Measurements from ENCODE around the gene TOX3. TPM values are rescaled to one million over a fixed set of nuclear protein-coding genes. Genes with fewer than 3 reads are reported as not detected.

Gene TOX3
- total RNA-seq, 1 donor from 2014 or later: 32.5 TPM

DNA sequence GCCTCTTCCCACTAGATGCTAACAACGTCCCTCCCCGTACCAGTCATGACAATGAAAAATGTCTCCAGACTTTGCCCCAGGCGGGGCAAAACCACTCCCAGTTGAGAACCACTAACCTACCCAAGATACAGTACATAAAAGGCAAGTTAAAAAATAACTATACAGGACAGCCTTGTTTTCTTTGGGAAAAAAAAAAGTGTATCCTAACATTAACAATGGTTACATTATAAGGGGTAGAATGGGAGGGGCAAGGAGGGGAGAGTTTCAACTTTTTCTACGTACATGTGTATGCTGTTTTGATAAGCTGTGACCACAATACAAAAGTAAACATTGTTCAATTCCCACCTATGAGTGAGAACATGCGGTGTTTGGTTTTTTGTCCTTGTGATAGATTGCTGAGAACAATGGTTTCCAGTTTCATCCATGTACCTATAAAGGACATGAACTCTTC lies 94.9 kb downstream of the TOX3 start:
- DNase-seq (ENCODE audit: low spot score): no peak

DNA sequence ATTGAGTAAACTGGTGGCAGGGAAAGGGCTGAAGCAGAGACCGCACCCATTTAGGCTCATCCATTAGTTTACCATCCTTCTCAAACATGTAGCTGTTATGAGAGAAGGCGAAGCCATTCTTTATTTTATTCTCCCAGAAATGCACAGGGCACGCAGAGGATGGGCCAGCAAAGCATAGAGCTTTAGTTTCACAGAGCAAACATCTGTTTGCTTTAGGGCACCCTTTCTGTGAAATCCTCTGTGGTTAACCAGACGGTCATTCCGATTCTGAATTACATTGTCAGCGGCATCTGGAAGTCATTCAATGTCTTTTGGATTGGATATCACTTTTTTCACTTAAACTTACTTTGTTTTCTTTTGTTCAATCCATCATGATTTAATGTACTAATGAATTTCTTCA lies 96.0 kb downstream of the TOX3 start:
- no peak for DNase-seq (ENCODE audit: low spot score)

DNA sequence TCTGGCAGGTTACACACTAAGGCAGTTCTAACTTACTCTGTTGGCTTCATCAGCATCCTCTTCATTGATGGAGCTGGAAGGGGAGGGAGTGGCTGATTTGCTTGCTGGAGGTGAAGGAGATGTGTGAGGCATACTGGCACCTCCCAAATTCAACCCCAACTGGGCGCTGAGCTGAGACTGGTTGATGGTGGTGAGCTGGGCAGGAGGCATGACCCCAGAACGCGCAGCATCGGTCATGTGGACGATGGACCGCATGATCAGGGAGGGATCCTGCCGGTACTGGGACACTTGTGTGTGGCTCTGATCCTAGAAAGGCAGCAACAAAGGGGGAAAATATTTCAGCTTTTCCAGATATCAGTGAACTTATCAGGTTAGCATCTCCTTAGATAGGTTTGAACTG lies 96.7 kb downstream of the TOX3 start:
- no peak for DNase-seq (ENCODE audit: low spot score)

DNA sequence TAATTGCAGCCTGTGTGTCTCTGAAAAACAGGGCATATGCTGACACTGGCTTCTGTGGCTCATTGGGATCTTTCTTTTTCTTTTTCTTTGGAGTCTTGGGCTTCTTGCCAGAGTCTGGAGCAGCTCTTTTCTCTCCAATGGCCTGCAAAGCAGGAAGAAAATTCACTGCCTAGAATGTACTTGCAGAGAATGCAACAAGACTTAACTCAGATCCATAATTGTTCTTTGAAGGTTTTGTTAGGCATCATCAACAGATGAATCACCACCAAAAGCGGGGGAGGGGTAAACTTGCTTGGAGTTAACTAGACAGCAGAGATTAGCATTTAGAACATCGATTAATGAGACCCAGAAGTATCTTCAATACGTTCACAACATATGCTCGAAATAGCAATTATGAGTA lies 100.9 kb downstream of the TOX3 start:
- no peak for DNase-seq (ENCODE audit: low spot score)

DNA sequence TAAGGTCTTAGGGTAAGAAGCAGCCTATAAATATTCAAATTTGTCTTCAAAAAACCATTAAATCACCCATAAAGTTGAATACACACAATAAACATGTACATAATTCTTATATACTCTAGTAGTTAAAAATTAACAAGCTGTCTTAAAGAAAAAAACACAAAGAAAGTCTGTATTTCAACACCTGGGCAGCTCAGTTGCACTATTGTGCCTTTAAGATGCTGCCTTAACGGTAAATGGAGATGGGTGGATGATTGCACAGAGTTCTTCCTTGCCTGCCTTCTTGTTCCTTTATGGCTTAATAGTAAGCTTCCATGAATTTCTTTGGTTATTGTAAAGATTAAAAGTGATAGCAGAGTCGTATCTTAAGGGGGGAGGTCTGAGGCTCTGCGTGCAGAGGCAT lies 105.1 kb downstream of the TOX3 start:
- no peak for DNase-seq (ENCODE audit: low spot score)

DNA sequence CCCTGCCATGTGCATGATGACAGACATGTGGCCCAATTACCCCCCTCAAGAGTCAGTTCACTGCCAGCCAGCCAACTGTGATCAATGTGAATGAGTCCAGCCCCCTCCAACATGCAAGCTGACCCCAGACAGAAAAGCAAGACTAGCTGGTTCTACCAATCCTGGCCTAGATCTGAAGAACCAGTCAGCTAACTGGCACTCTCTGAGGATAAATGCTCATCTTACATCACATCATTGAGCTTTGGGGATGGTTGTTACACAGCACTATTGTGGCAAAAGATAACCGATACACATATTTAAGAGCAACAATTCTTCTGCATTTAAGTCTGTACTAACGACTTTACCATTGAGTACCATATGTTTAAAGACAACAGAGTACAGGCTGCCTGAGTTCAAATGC lies 106.7 kb downstream of the TOX3 start:
- no peak for DNase-seq (ENCODE audit: low spot score)

DNA sequence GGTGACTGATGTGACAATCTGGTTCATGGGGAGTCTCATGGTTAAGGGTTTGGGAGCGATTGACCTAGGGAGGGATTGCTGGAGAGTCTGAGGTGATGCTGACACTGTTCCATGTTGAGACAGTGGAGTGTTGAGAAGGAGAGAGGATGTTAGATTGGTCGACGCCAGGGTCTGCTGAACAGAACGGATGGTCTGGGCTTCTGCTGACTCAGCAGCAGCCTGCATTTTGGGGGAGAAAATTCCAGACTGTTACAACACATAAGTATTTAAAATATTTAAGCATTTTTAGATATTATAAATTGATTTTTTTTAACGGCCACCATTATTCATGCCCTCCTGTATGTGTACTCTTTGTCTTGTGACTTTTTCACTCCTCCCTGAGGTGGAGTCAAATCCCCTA lies 107.2 kb downstream of the TOX3 start:
- DNase-seq (ENCODE audit: low spot score): no peak

DNA sequence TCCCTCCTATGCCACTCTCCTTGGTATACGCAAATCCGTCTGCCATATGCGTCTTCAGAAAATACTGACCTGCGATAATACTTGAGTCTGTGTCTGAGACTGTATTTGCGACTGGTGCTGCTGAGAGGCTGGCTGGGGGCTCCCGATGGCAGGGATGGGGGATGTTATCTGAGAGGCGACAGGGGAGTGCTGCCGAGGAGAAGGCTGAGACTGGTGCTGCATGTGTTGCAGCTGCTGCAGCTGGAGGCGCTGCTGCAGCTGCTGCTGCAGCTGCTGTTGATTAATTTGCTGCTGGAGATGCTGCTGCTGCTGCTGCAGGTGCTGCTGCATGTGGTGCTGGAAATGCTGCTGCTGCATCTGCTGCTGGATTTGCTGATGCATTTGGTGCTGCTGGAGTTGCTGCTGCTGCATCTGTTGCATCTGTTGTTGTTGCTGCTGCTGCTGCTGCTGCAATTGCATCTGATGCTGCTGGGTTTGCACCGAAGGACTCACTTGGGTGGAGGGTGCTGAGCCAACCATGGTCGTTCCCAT lies 107.7 kb downstream of the TOX3 start:
- DNase-seq (ENCODE audit: low spot score): no peak

DNA sequence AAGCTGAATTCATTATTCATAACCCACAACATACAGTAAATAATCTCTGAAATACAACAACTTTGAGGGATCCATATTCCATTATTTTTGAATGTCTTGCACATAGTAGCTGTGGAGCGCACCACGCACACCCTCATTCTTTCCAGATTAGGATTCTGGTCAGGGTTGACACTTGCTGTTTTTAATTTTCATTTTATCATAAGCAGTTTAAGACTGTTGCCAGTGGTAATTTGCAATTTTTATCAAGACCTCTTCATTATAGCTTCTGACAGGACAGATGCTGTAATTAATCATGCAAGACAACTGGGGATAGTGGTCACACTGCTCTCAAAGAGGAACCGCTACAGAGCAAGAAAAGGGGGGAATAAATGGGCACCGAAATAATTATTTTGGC lies 109.7 kb downstream of the TOX3 start:
- no peak for DNase-seq (ENCODE audit: low spot score)

DNA sequence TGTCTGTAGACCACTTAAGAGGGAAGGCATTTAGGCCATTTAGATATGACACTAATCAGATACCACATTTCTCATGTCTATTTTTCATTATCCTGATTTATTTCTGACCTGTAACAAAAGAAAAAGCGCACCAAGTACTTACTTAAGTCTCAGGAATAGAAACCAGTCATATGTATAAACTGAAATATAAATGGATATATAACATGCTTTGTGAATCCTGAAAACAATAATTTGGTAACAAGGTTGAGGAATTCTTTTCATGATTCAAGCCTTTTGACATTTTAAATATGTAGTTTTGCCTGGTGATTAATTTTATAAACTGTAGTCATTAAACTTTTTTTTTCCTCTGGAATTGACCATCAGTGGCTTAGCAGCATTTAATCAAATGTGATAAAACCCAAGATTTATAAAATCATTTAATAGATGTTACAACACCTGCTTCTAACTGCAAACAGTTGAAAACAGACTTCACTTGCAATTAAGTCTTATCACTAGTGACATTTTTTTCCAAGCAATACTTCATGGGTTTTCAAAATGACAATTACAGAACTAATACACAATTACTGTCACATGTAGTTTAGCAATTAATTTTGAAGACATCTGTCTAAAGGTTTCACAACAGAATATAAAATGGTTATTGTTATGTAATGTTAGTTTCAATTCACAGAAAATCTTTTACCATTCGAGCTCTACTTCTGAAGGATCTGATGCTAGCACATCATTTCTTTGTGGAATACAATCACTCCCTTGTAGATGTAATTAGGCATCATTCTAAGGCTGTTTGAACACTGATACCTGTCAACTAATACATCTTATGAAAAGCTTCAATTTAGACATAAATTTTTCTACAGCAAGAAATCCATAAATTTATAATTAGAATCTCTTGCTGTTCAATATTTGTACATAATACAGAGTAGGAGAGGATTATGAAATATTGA lies 110.3 kb downstream of the TOX3 start:
- DNase-seq (ENCODE audit: low spot score): no peak

DNA sequence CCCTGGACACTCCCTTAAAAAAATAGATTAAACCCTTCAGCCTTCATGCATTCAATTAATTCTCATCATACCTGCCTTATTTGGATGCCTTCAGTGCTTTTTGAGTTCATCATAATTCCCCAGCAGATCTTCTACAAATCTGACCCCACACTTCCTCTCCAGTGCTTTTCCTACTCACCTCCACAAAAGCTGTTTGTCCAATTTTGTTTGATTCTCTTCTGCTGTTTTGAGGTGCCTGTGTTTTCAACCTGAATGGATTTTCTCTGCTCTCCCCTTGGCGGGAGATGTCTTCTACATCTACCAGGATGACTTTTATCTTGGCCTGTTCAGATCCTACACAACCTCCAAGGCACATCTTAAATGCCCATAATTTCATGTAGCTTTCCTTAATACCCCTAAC lies 112.7 kb downstream of the TOX3 start:
- no peak for DNase-seq (ENCODE audit: low spot score)

DNA sequence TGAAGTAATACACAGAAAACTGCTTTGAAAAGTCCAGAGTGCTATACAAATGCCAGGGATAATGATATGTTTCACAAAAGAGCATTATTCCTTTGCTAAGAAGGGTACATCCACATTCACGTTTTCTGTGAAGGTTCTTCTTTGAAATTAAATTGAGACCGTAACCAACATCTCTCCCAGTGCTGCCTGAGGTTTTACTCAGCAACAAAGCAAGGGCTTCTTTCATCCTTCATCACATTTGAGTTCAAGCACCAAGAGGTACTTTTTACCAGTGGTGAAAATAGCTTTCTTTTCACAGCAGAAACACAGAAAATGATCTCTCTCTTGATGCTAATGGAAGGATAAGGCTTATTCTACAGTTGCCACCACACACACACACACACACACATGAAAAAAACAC lies 113.3 kb downstream of the TOX3 start:
- DNase-seq (ENCODE audit: low spot score): no peak

DNA sequence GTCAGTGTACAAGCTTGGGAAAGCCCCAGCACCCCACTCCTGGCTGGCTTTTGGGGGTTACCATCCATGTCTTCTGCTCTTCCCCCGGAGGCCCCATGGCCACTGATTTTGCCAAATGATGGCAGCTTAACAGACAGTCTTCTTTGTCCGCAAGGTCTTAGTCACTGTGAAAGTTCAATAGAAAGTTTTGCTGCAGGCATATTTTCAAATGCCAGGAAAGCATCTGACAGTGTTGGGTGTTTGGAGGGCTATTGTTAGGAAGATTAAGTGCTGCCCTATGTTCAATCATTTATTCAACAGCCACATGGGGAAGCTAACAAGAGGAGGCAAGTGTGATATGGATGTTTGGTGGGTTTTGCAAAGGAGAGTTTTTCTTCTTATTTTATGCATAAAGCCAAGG lies 122.4 kb downstream of the TOX3 start:
- no peak for DNase-seq (ENCODE audit: low spot score)

DNA sequence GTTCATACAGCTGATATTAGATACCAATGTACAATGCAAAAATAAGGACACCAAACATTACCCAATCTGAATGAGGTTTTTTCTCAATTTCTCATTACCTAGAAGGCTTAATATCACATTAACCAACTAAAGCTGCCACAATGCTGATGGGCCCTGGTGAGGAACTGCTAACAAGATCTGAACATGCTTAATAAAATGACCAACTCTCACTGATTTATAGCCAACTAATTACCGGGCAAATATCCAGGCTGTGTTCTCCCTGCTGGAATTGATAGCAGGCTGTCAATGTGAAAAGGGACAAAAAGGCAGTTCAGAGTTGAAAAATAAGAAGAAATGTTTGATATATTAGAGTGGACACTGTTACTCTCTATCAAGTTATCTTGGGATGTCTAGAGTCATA lies 124.6 kb downstream of the TOX3 start:
- DNase-seq (ENCODE audit: low spot score): no peak

DNA sequence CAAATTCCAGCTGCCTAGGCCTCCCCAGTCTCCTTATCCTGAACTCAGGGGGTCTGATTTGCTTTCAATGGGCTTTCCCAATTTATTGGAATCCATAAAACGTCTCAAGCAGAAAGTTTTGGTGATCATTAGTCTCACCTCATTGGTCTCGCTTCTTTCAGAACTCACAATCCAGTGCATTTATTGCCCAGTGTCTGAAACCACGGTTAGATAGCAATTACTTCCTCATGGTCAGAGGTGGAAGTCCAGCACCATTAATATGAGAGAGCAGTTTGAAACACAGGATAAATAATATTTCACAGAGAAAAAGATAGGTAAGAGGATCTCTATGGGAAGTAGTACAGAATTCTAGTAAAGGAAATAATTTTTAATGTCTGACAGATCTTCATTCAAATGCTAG lies 128.7 kb downstream of the TOX3 start:
- no peak for DNase-seq (ENCODE audit: low spot score)

DNA sequence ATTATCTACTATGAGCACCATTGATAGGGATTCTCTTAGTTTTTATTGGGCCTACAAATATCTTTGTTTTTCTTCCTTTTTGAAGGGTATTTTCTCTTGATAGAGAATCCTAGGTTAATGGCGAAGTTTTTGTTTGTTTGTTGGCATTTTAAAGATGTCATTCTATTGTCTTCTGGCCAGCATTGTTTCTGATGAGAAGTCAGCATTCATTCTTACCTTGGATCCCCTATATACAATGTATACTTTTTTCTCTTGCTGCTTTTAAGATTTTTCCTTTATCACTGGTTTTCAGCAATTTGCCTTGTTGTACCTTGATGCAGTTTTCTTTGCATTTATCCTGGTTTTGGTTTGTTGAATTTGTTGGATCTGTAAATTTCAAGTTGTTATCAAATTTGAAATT lies 130.1 kb downstream of the TOX3 start:
- no peak for DNase-seq (ENCODE audit: low spot score)

DNA sequence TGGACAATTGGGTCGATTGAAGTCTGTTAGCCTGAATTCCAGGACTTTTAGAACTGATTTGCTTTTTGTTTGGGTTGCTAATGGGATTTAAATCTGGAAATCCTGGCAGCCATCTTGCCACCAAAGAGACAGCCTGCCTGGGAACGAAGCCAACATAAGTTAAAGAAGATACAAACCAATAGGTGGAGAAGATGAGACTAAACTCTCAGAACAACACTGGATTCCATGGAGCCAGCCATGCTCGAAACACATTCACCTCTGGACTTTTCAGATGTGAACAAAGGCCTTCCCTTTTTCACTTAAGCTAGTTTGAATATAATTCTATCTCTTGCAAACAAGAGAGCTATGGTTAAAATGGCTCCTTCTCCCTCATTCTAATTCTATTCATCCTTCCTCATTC lies 135.9 kb downstream of the TOX3 start:
- no peak for DNase-seq (ENCODE audit: low spot score)

DNA sequence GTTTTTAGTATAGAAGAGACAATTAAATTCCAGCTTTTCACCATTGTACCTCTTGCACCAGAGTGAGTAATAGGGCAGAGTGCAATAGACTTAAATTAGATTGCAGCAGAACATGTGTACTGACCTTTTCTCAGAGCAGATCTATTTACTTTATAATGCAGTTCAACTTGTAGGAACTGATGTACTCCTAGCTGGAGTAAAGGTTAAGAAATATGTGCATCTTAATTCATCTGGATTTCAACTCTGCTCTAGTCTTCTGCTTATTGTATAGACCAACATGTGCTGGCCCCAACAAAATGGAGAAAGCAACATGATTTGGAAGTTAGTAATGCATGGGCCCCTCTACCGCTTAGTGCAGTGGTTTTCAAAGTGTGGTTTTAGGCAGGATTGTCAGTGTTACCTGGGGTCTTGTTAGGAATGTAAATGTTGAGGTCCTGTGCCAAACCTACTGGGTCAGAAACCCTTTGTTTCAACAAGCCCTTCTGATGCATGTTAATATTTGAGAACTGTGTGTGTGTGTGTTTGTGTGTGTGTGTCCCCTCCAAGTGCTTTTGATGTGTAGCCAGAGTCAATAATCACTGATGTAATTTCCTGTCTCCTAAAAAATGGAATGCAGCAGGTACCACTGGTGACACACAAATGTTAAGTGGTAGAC lies 138.6 kb downstream of the TOX3 start:
- DNase-seq (ENCODE audit: low spot score): no peak

DNA sequence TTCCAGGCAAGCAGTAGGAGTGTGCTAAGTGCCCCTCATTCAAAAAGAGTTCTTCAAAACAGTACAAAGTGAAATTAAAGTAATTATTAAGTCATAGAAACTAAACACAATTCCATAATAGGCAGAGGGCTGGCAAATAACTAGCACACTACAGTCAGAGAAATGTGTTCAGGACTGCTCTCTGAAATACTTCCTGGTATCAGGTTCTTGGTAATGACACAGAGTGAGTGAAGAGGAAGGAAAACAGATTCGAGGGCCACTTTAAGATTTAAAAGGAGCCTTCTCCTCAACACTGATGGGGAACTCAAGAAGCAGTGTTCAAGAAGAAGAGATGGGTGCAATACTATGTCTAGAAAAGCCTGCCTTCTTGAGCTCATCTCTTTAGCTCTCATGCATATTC lies 139.2 kb downstream of the TOX3 start:
- DNase-seq (ENCODE audit: low spot score): no peak

DNA sequence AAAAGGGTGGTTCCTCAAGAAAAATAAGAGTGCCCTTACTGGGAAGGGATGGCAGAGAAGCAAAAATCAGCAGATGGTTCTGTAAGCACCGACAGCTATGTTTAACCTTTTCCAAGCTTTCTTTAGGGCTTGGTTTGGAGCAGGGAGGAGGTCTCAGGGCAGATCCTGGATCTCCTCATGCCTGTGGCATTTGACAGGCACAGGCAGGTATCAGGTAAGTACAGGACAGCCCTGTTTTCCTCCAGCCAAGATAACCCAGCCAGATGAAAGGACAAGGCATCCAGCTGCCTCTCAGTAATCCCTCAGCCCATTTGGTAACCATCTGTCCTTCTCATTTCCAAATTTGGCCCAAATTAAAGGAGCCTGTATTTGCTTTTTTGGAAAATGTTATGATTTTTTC lies 141.5 kb downstream of the TOX3 start:
- no peak for DNase-seq (ENCODE audit: low spot score)

DNA sequence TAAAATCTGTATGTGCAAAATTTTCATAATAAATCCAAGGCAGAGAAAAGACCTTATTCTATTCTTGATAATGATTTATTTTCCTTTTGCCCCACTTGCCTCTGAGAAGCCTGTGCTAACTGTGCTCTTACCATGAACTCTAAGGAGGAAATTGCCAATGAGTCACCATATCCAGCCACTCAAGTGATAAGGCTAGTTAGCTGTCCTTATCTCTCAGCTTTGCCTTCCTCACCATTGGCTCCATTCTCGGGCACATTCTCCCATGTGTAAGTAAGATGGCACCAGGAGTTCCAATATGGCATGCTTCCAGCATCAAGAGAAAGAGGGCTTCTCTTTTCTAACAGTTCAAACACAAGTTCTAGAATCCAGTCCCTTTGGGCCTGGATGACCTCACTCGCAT lies 142.4 kb downstream of the TOX3 start:
- DNase-seq (ENCODE audit: low spot score): no peak

DNA sequence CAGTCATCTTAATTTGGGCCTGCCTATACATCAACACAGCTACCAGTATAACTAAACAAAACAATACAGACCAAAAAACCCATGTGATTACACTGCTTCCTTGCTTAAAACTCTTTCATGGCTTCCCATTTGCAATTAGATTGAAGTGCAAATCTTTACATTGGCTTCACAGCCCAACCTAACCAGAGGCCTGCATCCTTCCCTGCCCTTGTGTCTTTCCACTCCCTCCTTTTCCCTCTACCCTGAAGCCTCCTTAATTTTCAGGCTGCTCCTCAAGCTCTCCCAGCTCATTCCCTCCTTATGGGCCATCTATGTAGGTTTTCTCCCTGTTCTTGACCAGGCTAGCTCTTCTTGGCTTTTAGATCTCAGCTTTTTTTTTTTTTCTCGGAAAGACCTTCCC lies 147.8 kb downstream of the TOX3 start:
- no peak for DNase-seq (ENCODE audit: low spot score)

DNA sequence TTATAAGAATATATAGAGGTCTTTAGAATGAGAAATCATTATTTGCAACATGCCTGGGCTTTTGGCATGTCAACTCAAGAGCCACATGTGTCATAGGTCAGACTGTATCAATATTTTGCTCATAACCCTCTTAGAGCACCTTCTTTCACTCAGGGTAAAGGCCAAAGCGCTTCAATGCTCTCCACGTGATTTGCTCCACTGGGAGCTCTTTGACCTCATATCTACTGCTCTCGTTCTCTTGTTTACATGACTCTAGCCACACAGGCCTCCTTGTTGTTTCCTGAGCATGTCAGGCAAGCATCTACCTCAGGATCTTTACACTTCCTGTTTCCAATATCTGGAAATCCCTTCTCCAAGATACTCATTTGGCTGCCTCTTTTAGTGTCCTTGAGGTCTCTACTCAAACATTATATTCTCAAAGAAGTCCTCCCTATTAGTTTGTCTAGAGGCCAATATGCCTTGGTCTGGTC lies 148.4 kb downstream of the TOX3 start:
- DNase-seq (ENCODE audit: low spot score): no peak
